HG03097 (cell line): Measurements from ENCODE around the gene UBTD2.
A peak's percentile ranks its signal among the peaks of the same experiment; 100 is the strongest.
"Not testable (repeated sequence)": the region's sequence is repeated elsewhere in the genome, so short reads cannot be mapped to it uniquely, and the experiment has no call there.

Experiments
- ATAC-seq: cut with Tn5 transposase; IDR thresholded peaks from one replicate; pipeline ENCODE4 v1.9.1; 2021; ENCODE audit not compliant: unreplicated experiment, low FRiP score

UBTD2 gene

GRCh38 chr5:172283020-172283861 is at the start of gene UBTD2:
Gene UBTD2 (minus strand): TSS chr5:172283764. CDS start chr5:172283665, 99 bp downstream.
- ATAC-seq: peak; percentile 79

GRCh38 chr5:172326901-172327300 is 43.3 kb upstream of the UBTD2 start:
- not testable (repeated sequence) for ATAC-seq

GRCh38 chr5:172325452-172325851 is 41.9 kb upstream of the UBTD2 start:
- ATAC-seq: no peak

- ATAC-seq: no peak
Measured at GRCh38 chr5:172322028-172322965, 38.7 kb upstream of the UBTD2 start.

GRCh38 chr5:172321593-172321992 is 38.0 kb upstream of the UBTD2 start:
- no peak for ATAC-seq

- ATAC-seq: no peak
Measured at GRCh38 chr5:172319708-172320441, 36.3 kb upstream of the UBTD2 start.

- no peak for ATAC-seq
Measured at GRCh38 chr5:172315587-172316493, 32.3 kb upstream of the UBTD2 start.

GRCh38 chr5:172313915-172314314 is 30.4 kb upstream of the UBTD2 start:
- no peak for ATAC-seq

GRCh38 chr5:172312286-172312685 is 28.7 kb upstream of the UBTD2 start:
- no peak for ATAC-seq

- ATAC-seq: no peak
Measured at GRCh38 chr5:172311605-172312004, 28.0 kb upstream of the UBTD2 start.

- ATAC-seq: no peak
Measured at GRCh38 chr5:172311026-172311425, 27.5 kb upstream of the UBTD2 start.

GRCh38 chr5:172305380-172305779 is 21.8 kb upstream of the UBTD2 start:
- ATAC-seq: no peak

- ATAC-seq: no peak
Measured at GRCh38 chr5:172303572-172304335, 20.2 kb upstream of the UBTD2 start.

- no peak for ATAC-seq
Measured at GRCh38 chr5:172303162-172303561, 19.6 kb upstream of the UBTD2 start.

GRCh38 chr5:172302047-172302710 is 18.6 kb upstream of the UBTD2 start:
- no peak for ATAC-seq

- no peak for ATAC-seq
Measured at GRCh38 chr5:172299916-172300439, 16.4 kb upstream of the UBTD2 start.

GRCh38 chr5:172294831-172295230 is 11.3 kb upstream of the UBTD2 start:
- no peak for ATAC-seq

GRCh38 chr5:172293745-172294342 is 10.3 kb upstream of the UBTD2 start:
- no peak for ATAC-seq
